Gastrocnemius medialis (tissue), 4 donors: ENCODE measurements around the gene RPS15. TPM values are rescaled to one million over a fixed set of nuclear protein-coding genes. Genes with fewer than 3 reads are reported as not detected.

Experiments used
- ATAC-seq, 2 donors: fragments of 150-250 bp; one replicate each; pipeline ENCODE4 v1.9.1; 2016
- DNase-seq, 2 donors: peaks; one replicate each; pipeline ENCODE4 v3.0.0-alpha.2; 2019
- H3K27ac ChIP-seq, 4 donors: fragments of 200-600 bp; sonication (generic); 1 replicate in 1 of 4; 2 replicates in 3 of 4; pipeline ENCODE4 v1.5.1; 2016 to 2018; ENCODE audit warnings: mild to moderate bottlenecking in 2 of 4, moderate library complexity in 1 of 4
- H3K27me3 ChIP-seq, 3 donors: fragments of 200-600 bp; sonication (generic) in 2 of 3; 1 replicate in 1 of 3; 2 replicates in 2 of 3; pipeline versions ENCODE4 v1.5.1 to v1.6.0; 2016 to 2019; ENCODE audit warnings: mild to moderate bottlenecking in 1 of 3, moderate library complexity in 1 of 3
- H3K36me3 ChIP-seq, 2 donors: fragments of 200-600 bp; sonication (generic) in 1 of 2; one replicate each; pipeline ENCODE4 v1.5.1; 2017 to 2018
- H3K4me1 ChIP-seq, 2 donors: fragments of 200-600 bp; sonication (generic) in 1 of 2; one replicate each; pipeline ENCODE4 v1.5.1; 2016 to 2017; ENCODE audit warnings: mild to moderate bottlenecking in 2 of 2
- H3K4me3 ChIP-seq, 4 donors: fragments of 200-600 bp; sonication (generic) in 3 of 4; 1 replicate in 1 of 4; 2 replicates in 3 of 4; pipeline ENCODE4 v1.5.1; 2016 to 2019; ENCODE audit warnings: mild to moderate bottlenecking in 2 of 4
- H3K9me3 ChIP-seq, 3 donors: fragments of 200-600 bp; sonication (generic) in 2 of 3; 1 replicate in 1 of 3; 2 replicates in 2 of 3; pipeline ENCODE4 v1.5.1; 2016 to 2019
- POLR2A ChIP-seq, 2 donors: fragments of 450-650 bp; IDR thresholded peaks; one replicate each; pipeline ENCODE4 v1.6.1; 2017; ENCODE audit warnings: antibody characterized with exemption in 2 of 2, mild to moderate bottlenecking in 2 of 2, moderate library complexity in 2 of 2
- in situ Hi-C, 4 donors: fragments of 200-750 bp; cut with MboI; loops; one replicate each; pipeline versions ENCODE4 v1.15.0 to v1.8.0; 2017; ENCODE audit warnings: low sequenced_read_pairs in 4 of 4
- intact Hi-C: fragments of 100-400 bp; cut with DNase I; formaldehyde crosslinking; loops from one replicate; pipeline ENCODE4 v1.15.1; 2023; ENCODE audit warnings: low total_unique reads
- total RNA-seq, 4 donors: library from RNA; depleted of rRNA; stranded (reverse); fragments of >200 nt; gene quantifications; one replicate each; pipeline versions ENCODE4 v1.1.0 to v1.2.3, GENCODE V29; 2016
- TF ChIP-seq, protein P1 (sequence below), 5 experiments: fragments of 450-650 bp in 3 of 5; fragments of 200-600 bp in 2 of 5; sonication (generic) in 2 of 5; IDR thresholded peaks in 4 of 5; conservative IDR thresholded peaks in 1 of 5; 1 replicate in 4 of 5; 2 replicates in 1 of 5; pipeline ENCODE4 v1.5.1; 2016 to 2019; ENCODE audit warnings: antibody characterized with exemption in 5 of 5, mild to moderate bottlenecking in 3 of 5, moderate library complexity in 3 of 5

The RPS15 gene
- total RNA-seq, 4 donors from 2014 or later: 2,323 to 3,835 (median 2,607) TPM

DNA sequence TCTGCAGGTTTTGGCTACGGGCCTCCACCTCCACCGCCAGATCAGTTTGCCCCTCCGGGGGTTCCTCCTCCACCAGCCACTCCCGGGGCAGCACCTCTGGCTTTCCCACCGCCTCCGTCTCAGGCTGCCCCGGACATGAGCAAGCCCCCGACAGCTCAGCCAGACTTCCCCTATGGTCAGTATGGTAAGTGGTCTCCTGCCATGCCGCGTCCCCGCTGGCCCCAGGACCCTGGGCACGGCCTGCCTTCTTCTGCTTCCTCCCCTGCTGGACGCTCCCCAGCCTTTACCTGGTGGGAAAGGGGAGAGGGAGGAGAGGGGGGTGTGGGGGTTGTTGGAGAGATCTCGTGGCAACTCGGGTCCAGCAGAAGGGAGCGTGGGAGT, 5.7 kb upstream of the RPS15 start:
- no peaks in the 10 kb centered on the region for H3K9me3 ChIP-seq
- TF ChIP-seq, protein P1, sequence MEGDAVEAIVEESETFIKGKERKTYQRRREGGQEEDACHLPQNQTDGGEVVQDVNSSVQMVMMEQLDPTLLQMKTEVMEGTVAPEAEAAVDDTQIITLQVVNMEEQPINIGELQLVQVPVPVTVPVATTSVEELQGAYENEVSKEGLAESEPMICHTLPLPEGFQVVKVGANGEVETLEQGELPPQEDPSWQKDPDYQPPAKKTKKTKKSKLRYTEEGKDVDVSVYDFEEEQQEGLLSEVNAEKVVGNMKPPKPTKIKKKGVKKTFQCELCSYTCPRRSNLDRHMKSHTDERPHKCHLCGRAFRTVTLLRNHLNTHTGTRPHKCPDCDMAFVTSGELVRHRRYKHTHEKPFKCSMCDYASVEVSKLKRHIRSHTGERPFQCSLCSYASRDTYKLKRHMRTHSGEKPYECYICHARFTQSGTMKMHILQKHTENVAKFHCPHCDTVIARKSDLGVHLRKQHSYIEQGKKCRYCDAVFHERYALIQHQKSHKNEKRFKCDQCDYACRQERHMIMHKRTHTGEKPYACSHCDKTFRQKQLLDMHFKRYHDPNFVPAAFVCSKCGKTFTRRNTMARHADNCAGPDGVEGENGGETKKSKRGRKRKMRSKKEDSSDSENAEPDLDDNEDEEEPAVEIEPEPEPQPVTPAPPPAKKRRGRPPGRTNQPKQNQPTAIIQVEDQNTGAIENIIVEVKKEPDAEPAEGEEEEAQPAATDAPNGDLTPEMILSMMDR (IDR thresholded peaks at IDR 0.05 in 4 of 5, conservative IDR thresholded peaks at IDR 0.05 in 1 of 5): no peak
- no peak for TF ChIP-seq POLR2A (IDR thresholded peaks at IDR 0.05)
- H3K4me1 ChIP-seq: peaks cover under 1 to 11% of the 10 kb centered on the region in 2 donors
- DNase-seq (no peak), ATAC-seq (no peak)
- H3K4me3 ChIP-seq: no peak overlapping the region
- no peak overlapping the region for H3K27ac ChIP-seq
- intact Hi-C loops: no loop called here
- peaks cover 2 to 69% of the 10 kb centered on the region in 2 donors for H3K36me3 ChIP-seq
- in situ Hi-C loops: no loop called here
- H3K27me3 ChIP-seq: no peaks in the 10 kb centered on the region

DNA sequence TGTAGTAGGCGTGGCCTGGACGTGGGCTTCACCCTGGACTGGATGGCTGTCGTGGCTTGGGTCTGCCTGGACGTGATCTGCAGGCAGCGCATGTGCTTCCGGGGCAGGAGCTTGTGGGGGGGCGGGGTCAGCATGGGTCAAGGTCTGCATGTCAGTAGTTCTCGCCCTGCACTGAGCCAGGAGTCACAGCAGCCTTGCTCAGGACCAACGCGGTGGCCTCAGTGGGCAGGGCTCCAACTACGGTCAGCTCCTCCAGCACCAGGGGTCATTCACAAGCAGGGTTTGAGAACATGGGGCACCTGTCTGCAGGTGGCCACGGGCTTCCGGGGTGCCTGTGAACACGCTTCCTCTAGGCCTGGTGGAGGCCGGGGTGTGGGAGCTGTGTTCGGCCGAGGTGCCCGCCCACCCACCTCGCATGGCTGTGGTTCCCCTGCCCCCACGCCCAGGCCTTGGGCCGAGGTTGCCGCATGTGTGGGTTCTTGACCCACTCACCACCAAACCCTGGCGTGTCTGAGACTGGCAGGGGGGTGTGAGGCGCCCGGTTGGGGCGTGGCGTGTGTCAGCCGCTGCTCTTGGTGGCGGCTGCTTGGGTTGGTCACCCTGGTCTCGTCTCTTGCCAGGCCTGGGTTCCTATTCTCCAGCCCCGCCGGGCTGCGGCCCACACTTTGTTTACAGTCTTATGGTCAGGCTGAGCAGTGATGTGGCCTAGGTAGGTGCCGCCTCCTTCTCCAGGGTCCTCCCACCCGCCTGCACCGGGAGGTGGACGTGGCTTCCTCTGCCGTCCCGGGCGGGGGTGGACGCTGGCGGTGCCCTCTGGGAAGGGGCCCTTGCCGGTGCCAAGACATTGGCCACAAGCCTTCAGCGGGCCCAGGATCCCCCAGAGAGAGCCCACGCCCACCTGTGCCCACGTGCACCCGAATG, 4.8 kb upstream of the RPS15 start:
- TF ChIP-seq, protein P1 (IDR thresholded peaks at IDR 0.05 in 4 of 5, conservative IDR thresholded peaks at IDR 0.05 in 1 of 5): no peak
- TF ChIP-seq POLR2A (IDR thresholded peaks at IDR 0.05): no peak
- Histone ChIP-seq H3K9me3 (no peaks in the 10 kb centered on the region), H3K36me3 (peaks cover 2 to 67% of the 10 kb centered on the region in 2 donors), H3K4me1 (peaks cover 5 to 17% of the 10 kb centered on the region in 2 donors), H3K27ac (no peak overlapping the region), H3K27me3 (no peaks in the 10 kb centered on the region), H3K4me3 (no peak overlapping the region)
- ATAC-seq (no peak), DNase-seq (no peak)
- intact Hi-C loops: no loop called here
- in situ Hi-C loops: no loop called here

DNA sequence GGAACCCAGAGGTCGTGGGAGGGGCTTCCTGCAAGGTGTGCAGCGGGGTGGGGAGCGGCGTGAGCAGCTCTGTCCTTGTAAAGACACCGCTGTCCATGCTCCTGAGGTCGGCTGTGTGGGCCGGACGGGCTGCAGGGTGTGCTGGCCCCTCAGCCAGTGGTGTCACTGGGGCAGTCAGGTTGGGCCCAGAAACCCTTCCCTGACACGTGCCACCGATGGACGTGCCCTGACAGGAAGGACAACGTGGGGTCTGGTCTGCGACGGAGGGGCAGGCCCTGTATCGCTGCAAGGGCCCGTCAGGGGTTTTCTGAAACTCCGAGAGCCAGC, 4.2 kb upstream of the RPS15 start:
- DNase-seq (no peak), ATAC-seq (no peak)
- TF ChIP-seq POLR2A (IDR thresholded peaks at IDR 0.05): no peak
- TF ChIP-seq, protein P1 (IDR thresholded peaks at IDR 0.05 in 4 of 5, conservative IDR thresholded peaks at IDR 0.05 in 1 of 5): no peak
- H3K27ac ChIP-seq: no peak overlapping the region
- no peaks in the 10 kb centered on the region for H3K27me3 ChIP-seq
- in situ Hi-C loops (no loop called here), intact Hi-C loops (no loop called here)
- H3K4me3 ChIP-seq: no peak overlapping the region
- peaks cover 7 to 18% of the 10 kb centered on the region in 2 donors for H3K4me1 ChIP-seq
- peaks cover 2 to 61% of the 10 kb centered on the region in 2 donors for H3K36me3 ChIP-seq
- H3K9me3 ChIP-seq: no peaks in the 10 kb centered on the region

DNA sequence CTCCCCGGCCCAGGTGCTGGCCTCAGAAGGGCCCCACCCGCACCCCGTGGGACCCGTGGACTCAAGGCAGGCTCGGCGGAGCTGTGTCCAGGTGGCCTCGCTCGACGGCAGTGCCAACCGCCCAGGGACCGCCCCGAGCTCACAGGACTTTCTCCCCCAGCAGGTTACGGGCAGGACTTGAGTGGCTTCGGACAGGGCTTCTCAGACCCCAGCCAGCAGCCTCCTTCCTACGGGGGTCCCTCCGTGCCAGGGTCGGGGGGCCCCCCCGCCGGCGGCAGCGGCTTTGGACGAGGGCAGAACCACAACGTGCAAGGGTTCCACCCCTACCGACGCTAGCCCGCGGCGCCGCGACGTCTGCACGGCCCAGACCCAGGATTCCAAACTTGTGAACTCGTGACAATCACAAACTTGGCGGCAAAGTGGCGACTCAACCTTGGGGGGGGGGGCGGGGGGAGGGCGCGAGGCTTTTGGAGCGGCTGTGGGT, 3.6 kb upstream of the RPS15 start:
- in situ Hi-C loops: no loop called here
- no peak overlapping the region for H3K4me3 ChIP-seq
- DNase-seq (no peak), ATAC-seq (no peak)
- no peak for TF ChIP-seq POLR2A (IDR thresholded peaks at IDR 0.05)
- TF ChIP-seq, protein P1 (IDR thresholded peaks at IDR 0.05 in 4 of 5, conservative IDR thresholded peaks at IDR 0.05 in 1 of 5): no peak
- H3K9me3 ChIP-seq: no peaks in the 10 kb centered on the region
- no peak overlapping the region for H3K27ac ChIP-seq
- H3K36me3 ChIP-seq: peaks cover 2 to 59% of the 10 kb centered on the region in 2 donors
- intact Hi-C loops: no loop called here
- no peaks in the 10 kb centered on the region for H3K27me3 ChIP-seq
- peaks cover 13 to 24% of the 10 kb centered on the region in 2 donors for H3K4me1 ChIP-seq
